GM12865 (cell line): ENCODE data around the gene FOXL2NB.
"Not testable (repeated sequence)": the region's sequence is repeated elsewhere in the genome, so short reads cannot be mapped to it uniquely, and the experiment has no call there.

ENCODE experiments used
- DNase-seq: peaks from one replicate; pipeline ENCODE4 v3.0.0; 2010; ENCODE audit warnings: low read depth
- H3K4me3 ChIP-seq: 2 replicates; pipeline ENCODE4 v1.5.1; 2011; ENCODE audit warnings: mild to moderate bottlenecking, low read depth, low read length, control low read depth
- CTCF ChIP-seq: IDR thresholded peaks from 2 replicates; pipeline ENCODE4 v1.5.1; 2011; ENCODE audit warnings: low read length, control low read depth, low read depth, inconsistent platforms; ENCODE audit not compliant: insufficient read depth; ENCODE audit errors: missing control alignments

Gene FOXL2NB

GRCh38 chr3:138915503-138916498 is 31.2 kb upstream of the FOXL2NB start:
- peak overlapping the region; percentile 54 for H3K4me3 ChIP-seq
- TF ChIP-seq CTCF, result peak; percentile 84
- DNase-seq, result peak; percentile 90

GRCh38 chr3:138916824-138917223 is 30.2 kb upstream of the FOXL2NB start:
- DNase-seq, result no peak
- TF ChIP-seq CTCF, result no peak
- no peak overlapping the region for H3K4me3 ChIP-seq

GRCh38 chr3:138919325-138919724 is 27.7 kb upstream of the FOXL2NB start:
- no peak overlapping the region for H3K4me3 ChIP-seq
- DNase-seq, result no peak
- no peak for TF ChIP-seq CTCF

- no peak for TF ChIP-seq CTCF
- DNase-seq, result no peak
- H3K4me3 ChIP-seq, result no peak overlapping the region
These were observed 25.4 kb upstream of the FOXL2NB start for GRCh38 chr3:138921316-138922292.

GRCh38 chr3:138922400-138922799 is 24.6 kb upstream of the FOXL2NB start:
- DNase-seq, H3K4me3 ChIP-seq: not testable (repeated sequence)

GRCh38 chr3:138923531-138923994 is 23.5 kb upstream of the FOXL2NB start:
- TF ChIP-seq CTCF, result peak; percentile 89
- DNase-seq, result peak; percentile 88
- no peak overlapping the region for H3K4me3 ChIP-seq
